Measurements from ENCODE around the gene SURF2.
A peak's percentile ranks its signal among the peaks of the same experiment; 100 is the strongest.

The SURF2 gene

DNA sequence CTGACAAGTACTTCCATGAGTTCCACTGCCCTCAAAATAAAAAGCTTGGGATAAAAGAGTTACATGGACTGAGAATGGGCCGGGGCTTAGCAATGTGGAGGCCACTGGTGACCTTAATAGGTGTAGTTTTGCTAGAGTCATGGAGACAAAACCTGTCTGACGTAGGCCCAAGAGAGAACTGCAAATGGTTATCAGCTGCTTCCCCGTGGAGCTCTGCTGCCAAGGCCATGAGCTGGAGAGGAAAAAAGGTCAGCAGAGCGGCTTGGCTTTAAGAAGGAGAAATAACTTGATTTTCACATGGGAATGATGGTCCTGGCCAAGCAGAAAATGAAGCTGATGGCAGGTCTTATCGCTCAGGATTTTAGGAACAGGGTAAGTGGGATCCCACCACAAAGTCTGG lies 16.7 kb upstream of the SURF2 start:
- no peak for DNase-seq

DNA sequence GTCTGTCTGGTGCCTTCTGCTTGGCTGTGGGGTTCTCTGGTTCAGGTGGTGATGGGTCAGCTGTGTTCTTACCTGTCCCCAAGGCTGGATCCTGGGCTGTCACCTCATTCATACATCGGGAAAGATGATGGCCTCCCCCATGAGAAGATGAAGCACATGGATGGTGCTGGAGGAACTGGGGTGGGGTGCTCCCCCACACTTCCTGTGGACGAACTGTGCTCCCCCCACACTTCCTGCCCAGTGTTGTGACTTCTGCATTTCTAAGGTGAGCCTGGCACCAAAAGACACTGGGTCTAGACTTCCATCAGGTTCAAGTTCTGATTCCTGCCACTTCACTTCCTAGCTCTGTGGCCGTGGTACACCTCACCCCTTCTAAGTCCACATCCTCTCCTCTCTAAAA lies 16.1 kb upstream of the SURF2 start:
- no peak for DNase-seq

DNA sequence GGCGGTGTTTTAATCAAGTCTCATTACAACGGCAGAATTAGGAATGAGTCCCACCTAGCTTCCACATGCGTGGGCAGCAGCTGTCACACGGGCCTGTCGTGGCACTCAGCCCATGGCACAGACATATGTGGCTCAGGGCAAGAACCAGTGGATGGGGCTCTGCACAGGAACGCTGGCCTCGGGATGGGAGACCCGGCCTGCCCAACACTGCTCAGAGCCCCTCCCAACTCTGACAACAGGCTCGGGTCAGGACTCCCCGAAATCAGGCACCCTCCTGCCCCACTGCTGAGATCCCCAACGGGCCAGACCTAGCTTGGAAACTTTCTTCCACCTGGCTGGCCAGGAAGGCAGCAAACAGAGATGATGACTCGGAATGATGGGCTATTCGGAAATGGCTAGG lies 15.4 kb upstream of the SURF2 start:
- DNase-seq: no peak

DNA sequence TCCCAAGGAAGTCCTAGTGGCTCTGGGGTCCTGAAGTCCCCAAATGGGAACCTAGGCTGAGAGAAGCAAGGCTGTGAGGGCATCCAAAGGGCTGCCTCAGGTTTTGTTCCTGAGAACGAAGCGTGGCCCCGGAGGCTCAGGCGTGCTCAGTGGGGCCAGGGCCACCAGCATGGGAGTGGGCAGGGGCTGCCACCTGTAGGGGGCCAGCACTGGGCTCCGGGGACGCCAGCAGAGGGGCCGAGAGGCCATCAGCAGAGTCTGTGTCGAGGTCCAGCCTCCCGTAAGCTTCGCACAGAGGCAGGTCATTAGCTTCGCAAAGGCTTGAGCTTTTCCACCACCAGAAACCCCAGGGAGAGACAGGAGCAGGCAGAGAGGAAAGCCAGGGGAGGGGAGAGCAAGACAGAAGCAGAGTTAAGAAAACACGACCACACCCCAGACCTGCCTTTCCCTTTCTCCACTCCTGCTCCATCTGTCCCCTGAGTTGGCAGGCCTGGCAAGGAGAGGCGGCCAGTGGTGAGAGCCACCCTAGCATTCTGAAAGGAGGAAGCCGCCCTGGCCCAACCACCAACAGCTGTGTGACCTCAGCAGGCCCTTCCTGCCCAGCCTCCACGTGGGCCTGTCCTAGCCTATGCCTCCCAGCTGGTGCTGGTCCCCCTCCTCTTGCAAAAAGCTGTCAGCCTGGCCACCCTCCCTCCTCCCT lies 14.8 kb upstream of the SURF2 start:
- DNase-seq: no peak

DNA sequence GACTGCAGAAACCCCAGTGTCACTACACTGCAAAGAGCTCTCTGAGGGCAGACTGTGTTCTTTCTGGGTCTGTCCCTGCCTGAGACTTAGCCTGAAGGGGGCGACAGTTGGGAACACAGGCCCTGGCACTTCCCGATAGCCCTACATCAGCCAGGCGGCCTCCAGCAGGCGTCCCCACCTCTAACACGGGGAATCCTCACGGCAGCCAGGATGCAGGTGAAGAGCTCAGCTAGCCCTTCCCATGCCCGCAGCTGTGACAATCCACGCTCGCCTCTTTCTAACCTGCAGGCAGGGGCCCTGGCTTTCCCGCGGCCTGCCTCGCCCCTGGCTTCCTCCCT lies 14.3 kb upstream of the SURF2 start:
- DNase-seq: no peak

DNA sequence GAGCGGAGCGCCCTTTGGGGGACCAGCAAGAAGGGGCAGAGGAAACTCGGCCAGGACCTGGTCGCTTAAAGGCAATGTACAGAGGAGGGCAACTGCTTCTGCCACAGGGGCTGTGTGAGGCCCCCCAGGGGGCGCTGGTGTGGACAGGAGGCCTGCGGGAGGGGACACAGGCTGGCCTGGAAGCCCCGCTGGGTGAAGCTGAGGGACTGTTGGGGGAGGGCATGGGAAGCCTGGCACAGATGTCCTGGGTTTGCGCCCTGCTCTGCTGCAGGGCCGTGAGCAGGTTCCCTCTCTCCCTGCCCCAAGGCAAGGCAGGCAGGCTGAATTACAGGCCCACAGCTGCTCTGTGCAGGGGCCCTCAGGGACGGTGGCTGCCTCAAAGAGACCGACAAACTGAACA lies 13.8 kb upstream of the SURF2 start:
- DNase-seq: no peak

DNA sequence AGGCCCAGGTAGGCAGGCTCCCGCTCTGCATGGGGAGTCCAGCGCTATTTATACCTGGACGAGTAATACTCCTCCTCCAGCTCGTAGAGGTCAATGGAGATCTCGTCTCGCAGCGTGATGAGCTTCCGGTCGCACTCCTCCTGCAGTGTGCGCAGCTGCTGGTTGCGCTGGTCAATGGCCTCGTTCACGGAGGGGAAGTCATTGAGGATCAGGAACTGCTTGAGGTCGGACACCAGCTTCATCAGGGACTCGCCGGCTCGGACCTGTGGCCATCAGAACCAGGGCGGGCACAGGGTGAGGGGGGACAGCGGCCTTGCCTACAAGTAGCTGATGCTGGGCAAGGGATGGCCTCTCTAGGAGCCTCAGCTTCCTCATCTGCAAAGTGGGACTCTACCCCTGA lies 12.3 kb upstream of the SURF2 start:
- no peak for DNase-seq

DNA sequence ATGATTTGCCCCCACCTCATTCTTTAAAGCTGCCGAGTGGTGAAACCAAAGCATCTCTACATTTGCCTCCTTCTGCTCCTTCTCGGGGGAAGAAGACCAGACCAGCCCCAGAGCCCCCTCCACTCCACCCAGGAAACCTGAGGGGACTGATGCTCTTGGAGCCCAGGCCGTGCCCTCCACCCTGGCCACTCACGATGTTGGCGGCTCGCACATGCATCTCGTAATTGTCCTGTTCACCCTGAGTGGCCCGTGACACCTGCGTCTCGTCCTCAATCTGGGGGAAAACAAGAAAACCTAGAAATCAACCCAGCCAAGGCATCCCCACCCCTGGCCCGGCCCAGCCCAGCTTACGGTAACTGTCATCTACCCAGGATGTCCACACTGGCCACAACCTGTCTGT lies 11.4 kb upstream of the SURF2 start:
- no peak for DNase-seq

DNA sequence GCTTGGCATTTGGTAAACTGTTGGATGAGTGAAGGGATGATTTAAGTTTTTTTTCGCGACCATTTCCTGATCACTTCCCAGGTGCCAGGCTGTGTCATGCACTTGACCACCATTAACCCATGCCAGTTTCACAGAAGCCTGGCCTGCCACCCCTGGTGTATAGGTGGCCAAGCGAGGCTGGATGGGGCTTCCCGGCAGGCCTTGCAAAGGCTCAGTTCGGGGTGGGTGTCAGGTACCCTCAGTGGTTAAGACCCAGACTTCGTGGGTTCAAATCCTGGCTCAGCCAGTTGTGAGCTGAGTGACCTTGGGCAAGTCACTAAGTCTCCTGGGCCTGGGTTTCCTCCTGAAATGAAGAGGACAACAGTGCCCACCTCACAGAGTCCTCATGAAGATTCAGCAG lies 10.8 kb upstream of the SURF2 start:
- DNase-seq: no peak

DNA sequence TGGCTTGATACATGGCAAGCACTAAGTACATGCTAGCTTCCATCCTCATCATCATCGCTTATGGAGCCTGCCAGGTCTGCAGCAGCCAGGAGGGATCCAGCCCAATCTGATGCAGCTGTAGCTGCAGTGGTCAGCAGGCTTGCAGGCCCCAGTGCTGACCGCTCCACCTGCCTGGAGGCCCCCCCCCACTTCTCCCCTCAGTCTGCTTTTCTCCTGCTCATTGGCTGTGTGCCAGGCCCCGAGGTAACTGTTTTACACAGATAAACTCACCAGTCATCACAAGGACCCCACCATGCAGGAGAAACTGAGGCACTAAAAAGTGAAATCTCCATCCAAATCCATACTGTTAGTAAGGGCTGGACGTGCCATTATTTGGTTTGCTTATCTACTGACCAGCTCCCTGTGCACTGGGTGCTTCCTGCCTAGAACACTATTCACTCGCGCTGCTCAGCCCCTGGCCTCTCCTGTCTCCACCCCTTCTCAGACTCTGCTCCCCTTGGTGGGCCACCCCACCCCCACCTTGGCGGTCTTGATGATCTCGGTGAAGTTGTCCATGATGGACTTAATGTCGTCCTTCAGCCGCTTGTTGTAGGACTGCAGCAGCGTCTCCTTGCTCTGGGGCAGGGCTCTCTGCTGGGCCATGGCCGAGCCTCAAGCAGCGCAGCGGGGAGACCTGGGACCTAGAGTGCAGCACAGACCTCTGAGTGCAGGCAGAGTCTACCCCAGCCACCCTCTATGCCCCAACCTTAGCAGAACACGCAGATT lies 10.1 kb upstream of the SURF2 start:
- DNase-seq: no peak

DNA sequence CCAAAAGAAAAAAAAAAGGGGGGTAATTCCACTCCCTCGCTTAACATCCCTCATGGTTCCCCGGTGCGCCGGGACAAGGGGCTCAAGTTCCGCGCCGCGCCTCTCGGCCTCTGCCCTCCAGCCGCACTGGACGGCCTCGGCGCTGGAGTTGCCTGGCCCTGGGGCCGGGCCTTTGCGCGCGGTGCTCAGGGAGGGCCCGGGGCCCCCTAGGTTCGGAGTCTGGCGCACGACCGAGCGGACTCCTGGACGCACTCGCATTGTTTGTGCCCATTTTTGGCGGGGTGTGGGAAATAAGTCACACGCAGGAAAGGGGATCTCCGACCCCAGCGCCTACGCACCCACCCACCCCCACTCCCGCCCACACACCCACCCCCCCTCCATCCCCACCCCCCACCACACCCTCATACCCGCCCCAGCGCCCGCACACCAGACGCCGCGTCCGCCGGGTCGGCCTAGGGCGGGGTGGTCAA lies 8.8 kb upstream of the SURF2 start:
- DNase-seq: peak; percentile 68

DNA sequence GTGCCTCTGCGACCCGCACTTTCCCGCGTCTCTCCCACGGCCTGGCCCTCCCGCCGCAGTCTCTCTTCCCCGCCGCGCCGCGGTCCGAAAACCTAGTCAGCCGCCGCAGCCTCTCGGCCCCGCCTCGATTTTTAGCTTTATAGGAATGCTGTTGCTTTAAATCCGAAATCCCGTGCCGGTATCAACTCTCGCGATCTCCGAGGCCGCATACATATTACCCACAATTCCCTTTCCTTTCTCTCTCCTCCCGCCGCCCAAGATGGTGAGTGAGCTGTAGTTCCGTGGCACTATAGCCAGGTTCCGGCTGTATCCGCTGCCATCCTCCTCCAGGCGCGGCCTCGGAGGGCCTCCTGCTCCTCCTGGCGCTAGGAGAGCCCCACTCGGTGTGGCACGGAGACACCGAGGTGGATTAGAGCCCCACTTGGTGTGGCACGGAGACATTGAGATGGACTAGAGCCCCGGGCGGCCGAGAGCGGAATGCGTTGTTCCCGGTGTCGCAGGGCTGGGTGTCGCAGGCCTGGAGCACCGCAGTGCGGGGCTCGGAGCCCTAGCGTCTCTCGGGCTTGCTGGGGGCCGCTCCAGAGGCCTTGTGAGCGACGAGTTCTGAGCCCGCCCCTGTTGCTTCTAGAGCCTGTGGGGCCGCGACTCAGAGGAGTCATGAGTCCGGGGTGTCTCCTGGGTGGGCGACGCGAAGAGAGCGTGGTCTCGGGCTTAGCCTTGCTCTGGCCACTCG lies 8.2 kb upstream of the SURF2 start, which contains the start of the genes MED22 and RPL7A:
Gene MED22, minus strand, starts transcription at position 147 of the 733 bp plus-strand sequence. CDS start 1,469 bp downstream, outside the sequence.
Gene RPL7A, plus strand, starts transcription at position 234 of the 733 bp plus-strand sequence. Its CDS starts 26 bp downstream, at position 260.
- DNase-seq: peak; percentile 95

DNA sequence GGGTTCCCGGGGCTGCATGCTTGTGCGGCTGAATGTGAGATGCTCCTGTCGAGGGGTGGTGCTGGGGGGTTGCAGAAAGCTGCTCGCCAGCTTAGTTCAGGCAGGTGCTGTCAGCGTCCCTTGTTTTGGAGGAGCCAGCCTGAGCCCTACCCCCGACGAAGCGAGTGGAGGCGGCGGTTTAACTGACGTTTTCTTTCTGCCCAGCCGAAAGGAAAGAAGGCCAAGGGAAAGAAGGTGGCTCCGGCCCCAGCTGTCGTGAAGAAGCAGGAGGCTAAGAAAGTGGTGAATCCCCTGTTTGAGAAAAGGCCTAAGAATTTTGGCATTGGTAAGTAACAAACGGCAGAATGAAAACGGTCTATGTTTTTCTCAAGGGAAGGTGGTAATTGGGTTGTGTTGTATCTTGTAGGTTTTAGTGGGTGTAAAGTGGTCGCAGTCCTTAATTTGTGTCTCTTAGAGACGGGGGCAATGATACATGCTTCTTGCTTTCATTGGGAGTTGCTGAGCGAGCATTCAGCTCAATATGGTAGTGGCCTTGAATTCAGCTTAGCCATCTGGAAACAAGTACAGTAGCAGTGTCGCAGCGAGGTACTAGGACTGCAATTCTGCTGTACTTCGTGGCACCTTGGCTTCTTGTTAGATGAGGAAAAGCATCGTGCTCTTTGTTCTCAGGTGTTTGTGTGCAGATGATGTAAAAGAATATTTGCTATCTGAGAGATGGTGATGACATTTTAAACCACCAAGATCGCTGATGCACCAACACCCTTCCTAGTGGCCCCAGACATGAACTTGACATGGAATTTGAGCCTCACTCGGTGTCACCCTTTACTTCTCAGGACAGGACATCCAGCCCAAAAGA lies 7.4 kb upstream of the SURF2 start:
- DNase-seq: no peak

DNA sequence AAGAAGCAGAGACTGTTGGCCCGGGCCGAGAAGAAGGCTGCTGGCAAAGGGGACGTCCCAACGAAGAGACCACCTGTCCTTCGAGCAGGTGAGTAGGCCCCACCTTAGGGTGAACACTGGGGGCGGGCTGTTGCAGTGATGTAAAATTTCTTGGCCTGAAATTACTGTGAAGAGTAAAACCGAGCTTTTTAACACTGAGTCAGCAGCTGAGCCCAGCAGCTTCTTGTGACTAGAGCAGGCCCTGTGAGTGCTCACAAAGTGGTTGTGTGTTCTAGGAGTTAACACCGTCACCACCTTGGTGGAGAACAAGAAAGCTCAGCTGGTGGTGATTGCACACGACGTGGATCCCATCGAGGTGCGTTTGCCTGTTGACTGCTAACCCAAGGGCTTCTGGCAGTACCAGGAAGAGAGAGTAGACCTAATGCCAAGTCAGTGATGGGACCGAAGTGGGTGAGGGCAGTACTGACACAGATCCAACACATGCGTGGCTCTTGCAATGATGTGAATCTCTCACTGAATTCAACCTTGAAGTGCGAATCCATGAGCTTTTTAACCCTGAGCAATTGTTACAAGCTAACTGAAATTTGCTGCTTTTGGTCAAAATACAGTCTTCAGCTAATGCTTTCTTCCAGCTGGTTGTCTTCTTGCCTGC lies 6.3 kb upstream of the SURF2 start:
- DNase-seq: no peak

DNA sequence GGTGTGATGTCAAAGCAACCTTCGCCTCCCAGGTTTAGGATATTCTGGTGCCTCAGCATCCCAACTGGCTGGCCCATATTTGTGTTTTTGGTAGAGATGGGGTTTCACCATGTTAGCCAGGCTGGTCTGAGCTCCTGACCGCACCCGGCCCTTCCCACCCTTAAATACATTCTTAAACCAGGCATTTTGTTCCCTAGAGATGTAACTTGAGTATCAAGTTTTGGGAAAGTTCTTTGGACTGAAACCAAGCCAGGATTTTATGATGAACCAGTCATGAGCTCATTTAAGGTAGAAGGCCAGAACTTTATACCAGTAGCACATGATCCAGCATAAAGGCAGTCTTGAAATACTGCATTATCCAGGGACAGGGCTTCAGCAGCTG lies 4.8 kb upstream of the SURF2 start:
- DNase-seq: no peak

DNA sequence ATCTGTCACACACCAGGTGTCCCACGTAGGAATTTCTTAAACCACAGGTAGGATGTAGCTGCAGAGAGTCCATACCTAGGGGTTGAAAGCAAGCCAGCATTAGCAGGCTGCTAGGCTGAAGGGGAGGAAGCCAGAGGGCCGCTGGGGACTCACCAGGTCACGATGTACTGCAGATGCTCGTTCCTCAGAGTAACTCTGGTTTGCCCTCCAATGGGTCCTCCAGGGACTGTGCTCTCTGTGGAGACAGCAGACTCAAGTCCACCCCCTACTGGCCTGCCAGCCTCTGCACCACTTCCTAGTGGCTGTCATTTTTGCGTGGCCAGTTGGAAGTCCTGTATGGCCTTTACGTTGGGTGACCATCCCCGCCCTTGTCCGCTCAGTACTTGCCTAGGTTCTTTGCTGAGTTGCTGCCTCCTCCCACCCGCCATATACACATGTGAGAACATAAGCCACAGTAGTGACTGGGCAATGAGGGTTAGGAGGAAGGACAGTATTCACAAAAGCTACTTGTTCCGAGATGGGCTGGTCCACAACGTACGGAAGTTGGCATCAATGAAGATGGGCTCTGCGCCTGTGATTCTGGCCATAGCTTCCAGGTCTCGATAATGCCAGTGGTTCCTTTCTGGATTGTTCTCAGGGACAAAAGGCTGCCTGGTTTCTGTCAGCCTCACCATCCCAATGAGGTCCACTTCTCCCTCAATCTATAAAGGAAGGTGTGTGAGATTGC lies 4.3 kb upstream of the SURF2 start:
- peak; percentile 43 for DNase-seq

DNA sequence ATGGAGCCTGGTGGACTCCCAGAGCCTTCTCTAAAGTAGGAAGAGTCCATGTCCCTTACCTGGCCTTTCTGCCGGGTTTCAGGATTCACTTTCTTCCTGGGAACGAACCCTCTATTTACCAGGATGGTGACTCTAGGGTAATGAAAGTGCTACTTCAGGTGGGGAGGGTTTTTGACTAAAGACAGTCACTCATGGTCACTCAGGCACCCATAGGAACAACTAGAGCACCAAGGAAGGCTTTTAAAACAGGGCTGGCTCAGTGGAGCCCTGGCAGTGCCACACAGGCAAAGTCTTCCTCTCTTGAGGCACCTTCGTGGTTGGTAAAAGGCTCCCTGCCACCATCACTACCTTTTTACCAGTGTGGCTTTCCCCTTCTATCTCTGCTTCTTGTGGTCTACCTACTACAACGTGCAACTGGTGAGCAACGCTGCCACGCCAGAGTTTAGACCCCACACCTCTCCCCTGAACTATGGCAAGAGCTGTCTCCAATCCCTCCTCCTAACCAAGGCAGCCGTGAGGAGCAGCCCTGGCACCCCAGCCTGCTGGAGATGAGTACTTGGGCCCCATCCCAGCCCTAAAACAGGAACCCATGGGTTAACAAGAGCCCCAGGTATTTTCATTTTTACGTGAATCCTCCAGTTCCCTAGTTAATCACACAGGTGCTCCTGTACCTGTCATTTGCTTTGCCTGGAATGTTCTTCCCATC lies 3.6 kb upstream of the SURF2 start:
- no peak for DNase-seq

DNA sequence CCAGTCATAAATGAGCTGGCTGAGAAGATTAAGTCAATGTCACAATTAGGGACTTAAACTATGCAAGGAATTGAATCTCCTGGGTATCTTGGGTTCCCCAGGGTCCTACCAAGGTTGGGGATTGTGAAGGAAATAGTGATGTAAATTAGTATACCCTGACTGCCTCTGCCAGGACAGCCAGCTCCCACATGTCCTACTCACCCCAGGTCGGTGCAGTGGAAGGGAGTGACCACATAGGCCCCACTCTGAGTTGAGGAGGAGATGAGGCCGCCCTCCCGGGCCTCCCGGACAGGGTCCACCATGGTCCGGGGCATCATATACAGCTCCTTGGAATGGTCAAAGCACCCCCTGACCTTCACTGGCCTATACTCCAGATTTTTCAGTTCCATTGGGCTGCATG lies 2.8 kb upstream of the SURF2 start:
- DNase-seq: no peak

DNA sequence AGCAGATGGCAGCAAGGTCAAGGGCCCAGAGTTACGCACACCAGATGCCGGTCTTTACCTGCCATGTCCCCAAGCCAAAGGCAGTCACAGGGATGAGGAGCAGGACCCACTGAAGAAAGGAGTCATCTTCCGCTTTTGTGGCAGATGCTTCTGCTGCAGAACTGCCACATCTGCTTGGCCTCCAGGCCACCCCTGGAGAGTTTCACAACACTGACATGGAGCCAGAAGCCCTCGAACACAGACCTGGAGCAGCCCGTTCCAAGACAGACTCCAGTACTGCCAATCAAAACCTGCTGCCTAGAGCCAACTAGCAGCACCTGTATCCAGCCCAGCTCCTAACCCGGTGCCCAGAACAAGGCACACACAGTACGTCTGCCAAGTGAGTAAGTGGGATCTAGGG lies 1.6 kb upstream of the SURF2 start:
- DNase-seq: no peak

DNA sequence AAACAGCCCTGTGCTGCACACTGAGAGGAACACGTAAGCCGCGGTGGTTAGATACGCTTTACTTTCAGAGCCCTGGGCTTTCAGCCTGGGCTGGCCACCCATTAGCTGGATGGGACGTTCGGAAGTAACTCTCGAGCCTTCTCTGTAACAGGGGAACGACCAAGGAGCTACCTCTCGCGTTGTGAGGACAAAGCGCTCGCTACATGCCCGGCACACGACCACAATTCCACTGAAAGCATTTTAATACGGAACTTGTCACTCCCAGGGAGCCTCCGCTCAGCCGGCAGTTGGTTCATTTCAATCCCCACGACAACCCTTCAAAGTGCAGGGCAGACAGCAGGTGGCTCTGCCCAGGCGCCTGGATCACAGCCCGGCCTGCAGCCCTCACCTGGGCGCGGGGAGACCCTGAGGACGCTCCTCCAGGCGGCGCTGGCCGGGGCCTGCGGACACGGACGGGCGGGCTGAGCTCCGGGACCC lies 431 bp upstream of the SURF2 start:
- no peak for DNase-seq

DNA sequence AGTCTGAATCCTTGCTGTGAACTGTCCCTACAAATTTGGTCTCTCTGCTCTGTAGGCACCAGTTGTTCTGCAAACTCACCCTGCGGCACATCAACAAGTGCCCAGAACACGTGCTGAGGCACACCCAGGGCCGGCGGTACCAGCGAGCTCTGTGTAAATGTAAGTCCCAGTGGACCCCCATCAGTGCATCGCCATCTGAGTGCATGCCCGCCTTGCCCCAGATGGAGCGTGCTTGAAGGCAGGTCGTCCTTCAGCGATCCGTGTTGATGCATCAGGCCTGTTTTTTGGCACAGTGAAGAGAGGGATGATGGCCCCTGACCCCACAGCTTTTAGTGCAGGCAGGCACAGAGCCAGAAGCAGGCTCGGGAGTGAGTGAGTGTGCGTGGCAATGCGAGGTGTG lies 1.3 kb downstream of the SURF2 start:
- no peak for DNase-seq

Measured in CD4-positive, alpha-beta T cell treated with Interleukin-21 for 1 hour (primary cell).